Right ventricle myocardium superior (tissue), 1 donor: Measurements from ENCODE around the gene GPR132. TPM values are rescaled to one million over a fixed set of nuclear protein-coding genes. Genes with fewer than 3 reads are reported as not detected.
"Not testable (repeated sequence)": the region's sequence is repeated elsewhere in the genome, so short reads cannot be mapped to it uniquely, and the experiment has no call there.

Source experiments
- ATAC-seq: fragments of 200-7000 bp; cut with Tn5 transposase; one replicate; pipeline ENCODE4 v1.9.1; 2020; ENCODE audit warnings: mild to moderate bottlenecking; ENCODE audit not compliant: poor library complexity
- DNase-seq: peaks from one replicate; pipeline ENCODE4 v3.0.0-alpha.2; 2020
- intact Hi-C: fragments of 100-400 bp; cut with DNase I; formaldehyde crosslinking; loops from one replicate; pipeline ENCODE4 v1.11.2; 2022
- total RNA-seq: library from RNA; stranded (reverse); fragmentation: NEBNext Ultra II Directional; extraction: Animal tissue kit (Norgen Biotek cat#: 25700); gene quantifications from one replicate; pipeline ENCODE4 v1.2.1, GENCODE V29; 2021
- donor health status: DM: no; HTN: yes; CAD: no; lungs with severe emphysema.

GPR132 gene
- total RNA-seq, 1 donor from 2014 or later, result 1.3 TPM

DNA sequence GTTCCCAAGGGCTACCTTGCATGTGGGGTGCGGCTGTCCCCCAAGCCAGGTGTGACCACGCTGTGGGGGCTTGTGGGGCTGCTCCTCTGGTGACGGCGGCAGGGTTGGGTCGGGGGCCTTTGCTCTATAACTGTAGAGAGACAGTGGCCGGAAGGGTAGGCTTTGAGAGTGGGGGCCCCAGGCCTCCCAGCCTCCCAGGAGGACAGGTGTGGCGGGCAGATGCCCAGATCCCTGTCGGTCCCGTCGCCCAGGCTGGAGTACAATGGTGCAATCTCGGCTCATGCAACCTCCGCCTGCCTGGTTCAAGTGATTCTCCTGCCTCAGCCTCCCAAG is 2.7 kb upstream of the GPR132 start:
- ATAC-seq, result no peak
- intact Hi-C loops, result no loop called here
- peak; percentile 25 for DNase-seq

DNA sequence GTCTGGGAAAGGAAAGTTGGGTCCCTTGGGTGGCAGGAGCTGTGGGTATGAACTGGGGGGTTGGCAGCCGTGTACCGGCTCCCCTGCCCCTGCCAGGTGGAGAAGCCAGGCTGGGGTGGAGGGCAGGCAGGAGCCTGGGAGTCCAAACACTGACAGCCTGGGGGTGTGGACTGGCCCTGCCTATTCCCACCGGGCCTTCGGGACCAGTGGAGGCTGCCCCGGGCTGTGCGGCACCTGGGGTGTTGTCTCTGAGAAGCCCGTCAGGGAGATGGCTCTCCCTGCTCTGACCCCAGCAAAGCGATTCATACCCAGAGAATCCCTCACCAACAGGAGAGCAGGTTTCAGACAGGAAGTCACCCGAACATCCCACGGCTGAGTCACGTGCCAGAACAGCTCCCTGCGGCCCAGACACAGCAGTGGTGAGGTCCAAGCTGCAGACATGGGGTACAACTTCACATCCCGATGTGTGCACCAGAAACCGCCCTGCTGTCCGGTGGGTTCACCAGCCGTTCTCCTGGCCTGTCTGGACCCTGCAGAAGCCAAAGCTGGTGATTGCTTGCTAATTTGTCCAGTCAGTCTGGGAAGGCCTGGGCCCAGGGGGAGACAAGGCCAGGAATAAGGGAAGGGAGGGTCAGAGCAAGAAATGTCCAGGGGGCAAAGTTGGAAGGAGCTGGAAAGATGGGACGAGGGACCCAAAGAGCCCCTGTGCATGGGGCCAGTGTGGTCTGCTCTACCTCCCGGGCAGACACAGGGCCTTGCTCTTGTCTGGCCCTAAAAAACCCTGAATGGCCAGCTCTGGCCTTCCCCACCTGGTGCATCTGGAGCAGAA is 2.1 kb upstream of the GPR132 start:
- intact Hi-C loops, result no loop called here
- DNase-seq (peak; percentile 42), ATAC-seq (no peak)

DNA sequence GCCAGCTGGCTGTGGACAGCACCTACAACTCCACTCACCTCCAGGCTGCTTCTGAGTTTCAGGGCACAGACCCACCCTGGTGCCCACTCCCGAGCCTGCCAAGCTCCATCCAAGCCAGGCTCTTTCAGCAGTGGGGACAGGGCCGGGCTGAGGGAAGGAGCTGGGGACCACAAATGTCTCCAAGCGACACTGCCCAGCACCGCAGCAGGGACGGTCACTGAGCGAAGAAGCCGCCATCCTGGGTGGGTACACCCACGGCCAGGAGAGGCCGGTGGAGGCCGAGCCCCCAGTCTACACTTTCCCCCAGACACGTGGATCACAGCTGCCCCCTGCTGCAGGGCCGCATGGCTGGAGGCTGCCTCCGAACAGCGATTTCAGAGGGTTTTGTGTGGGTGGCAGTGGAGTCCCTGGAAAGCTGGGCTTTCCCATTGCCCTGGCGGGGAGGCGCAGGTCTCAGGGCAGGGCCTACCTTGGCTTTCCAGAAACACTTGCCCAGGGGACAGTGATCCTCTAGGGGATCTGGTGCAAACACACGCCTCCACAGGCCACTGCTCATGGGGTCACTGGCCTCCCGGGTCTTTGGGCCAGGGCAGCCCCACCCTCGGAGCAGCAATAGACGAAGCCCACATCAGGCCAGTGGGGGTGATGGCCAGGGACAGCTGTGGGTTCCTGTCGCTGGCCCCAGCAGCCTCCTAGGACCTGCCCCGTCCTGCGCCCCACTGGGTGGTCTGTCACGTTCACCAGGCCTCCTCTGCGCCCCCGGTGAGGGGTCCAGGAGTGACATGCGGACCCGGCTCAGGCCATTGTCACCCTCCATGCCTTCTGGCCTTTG is 1.2 kb upstream of the GPR132 start:
- DNase-seq (peak; percentile 22), ATAC-seq (no peak)
- intact Hi-C loops, result no loop called here

DNA sequence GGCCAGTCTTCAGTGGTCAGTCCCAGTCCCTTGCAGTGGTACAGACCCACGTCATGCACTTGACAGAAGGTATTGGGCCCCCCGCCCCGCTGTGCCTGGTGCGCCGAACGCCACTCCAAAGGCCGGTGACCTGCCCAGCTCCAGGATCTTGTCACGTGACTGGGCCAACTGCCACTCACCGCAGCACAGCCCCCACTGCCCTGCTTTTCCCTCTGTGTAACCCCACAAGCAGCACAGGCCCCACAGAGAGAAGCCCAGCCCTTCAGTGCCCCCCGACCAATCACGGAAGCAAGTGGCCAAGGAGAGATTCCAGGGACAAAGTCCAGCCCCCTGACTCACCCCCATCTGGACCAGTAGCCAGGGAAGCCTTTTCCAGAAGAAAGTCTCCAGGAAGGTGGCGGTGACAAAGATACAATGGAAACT is 498 bp downstream of the GPR132 start:
- ATAC-seq, result peak; percentile 24
- intact Hi-C loops, result no loop called here

DNA sequence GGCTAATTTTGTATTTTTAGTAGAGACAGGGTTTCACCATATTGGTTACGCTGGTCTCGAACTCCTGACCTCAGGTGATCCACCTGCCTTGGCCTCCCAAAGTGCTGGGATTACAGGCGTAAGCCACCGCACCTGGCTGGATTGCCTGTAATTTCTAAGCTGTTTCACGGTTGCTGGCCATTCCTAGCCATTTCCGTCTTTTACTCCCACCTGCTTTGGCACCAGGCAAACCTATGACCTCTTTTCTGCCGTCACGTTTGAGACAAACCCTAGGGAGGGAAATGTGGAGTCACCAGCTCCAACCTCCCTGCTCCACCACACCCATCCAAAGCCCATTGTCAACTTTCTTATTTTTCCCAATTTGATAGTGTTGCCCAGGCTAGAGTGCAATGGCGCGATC is 1.2 kb downstream of the GPR132 start:
- no peak for DNase-seq
- intact Hi-C loops, result no loop called here
- ATAC-seq, result no peak

More for the DNA sequence above, 498 bp downstream of the GPR132 start:
- peak; percentile 64 for DNase-seq

- DNase-seq, intact Hi-C loops, ATAC-seq: not testable (repeated sequence)
Observed at GRCh38 chr14:105063506-105063905, 1.7 kb downstream of the GPR132 start.

DNA sequence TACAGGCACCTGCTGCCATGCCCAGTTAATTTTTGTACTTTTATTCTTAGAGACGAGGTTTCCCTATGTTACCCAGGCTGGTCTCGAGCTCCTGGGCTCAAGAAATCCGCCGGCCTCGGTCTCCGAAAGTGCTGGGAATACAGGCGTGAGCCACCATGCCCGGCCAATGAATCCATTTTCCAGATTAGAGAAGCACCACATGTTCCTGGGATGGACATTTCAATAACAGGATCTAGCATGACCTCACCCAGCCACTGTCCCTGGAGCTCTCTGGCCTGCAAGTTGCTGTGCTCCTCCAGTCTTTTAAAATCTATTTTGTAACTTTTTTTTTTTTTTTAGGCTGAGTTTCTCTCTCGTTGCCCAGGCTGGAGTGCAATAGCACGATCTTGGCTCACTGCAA is 2.2 kb downstream of the GPR132 start:
- DNase-seq (no peak), ATAC-seq (no peak)
- intact Hi-C loops, result no loop called here

DNA sequence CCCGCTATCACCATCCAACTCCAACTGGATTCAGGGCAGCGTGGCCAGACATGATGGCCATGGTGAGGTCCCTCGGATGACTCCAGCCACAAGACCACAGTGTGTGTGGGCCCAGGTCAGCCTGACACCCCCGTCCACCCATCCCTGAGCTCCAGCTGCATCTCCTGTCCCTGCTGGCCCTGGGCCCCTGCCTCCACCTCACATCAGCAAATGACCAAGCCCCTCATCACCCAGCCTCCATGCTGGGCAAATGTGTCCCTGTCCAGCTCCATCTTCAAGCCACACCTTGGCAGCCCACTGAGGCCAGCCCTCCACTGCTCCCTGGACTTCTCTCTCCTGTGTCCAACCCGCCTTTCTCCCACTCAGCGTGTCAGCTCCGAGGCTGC is 3.2 kb downstream of the GPR132 start:
- ATAC-seq (no peak), DNase-seq (no peak)
- intact Hi-C loops, result no loop called here

DNA sequence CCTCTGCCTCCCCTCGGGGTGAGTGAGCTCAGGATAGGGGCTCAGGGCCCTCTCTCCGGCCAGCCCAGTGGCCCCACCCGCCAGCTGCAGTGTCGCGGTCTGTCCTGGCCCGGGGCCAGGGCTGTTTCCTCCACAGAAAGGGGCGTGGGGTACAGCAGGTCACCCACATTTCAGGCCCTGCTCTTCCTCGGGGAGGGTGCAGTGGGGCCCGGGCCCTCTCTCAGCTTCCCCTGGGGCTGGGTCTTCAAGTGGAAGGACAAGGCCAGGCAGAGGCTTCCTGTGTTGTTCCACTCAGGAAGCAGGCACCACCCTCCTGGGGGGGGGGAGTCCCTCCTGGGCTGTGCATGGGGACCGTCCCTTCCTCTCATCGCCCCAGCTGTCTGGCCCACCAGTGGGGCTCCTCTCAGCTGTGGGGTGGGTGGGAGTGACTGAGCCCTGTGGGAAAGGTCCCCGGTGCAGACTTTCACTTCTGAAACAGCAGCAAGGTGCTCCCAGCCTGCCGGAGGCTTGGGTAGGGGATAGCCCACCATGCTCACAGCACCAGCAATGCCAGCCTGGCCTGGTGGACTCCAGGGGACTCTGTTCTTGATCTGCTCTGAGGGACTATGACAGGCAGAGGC is 3.7 kb downstream of the GPR132 start:
- peak; percentile 47 for ATAC-seq
- intact Hi-C loops, result no loop called here
- peak; percentile 85 for DNase-seq

DNA sequence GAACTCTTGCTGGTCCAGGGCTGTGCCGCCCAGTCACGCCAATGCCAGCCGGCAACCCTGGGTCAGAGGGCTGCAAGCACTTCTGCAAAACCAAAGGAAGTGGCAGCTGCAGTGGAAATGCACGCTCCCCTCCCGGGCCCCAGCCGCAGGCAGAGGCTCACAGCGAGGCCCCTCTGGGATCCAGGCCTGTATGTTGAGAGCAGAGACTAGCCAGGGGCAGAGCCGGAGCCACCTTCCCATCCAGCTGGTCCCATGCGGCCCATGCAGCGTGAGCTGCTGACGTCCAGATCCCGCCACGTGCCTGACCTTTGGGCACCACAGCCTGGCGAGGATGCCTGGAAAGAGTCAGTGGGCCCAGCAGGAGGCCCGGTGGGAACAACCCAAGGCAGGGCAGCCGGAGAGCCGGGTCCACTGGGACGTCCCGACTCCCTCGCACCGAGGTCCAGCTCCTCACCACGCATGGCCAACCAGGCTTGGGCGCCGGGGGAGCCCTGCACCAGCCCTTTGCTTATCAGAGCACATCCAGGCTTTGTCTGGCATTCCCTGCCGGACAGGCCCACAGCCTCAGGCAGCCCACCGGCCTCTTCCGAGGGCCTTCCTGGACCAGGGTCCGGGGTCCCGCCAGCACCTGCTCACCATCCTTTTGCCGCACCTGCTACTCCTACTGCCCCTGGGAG is 4.3 kb downstream of the GPR132 start:
- intact Hi-C loops, result no loop called here
- DNase-seq (peak; percentile 76), ATAC-seq (peak; percentile 47)

- intact Hi-C loops, result no loop called here
- DNase-seq (peak; percentile 34), ATAC-seq (no peak)
Observed at GRCh38 chr14:105059925-105060565, 5.2 kb downstream of the GPR132 start.

GRCh38 chr14:105059035-105059924 is 6.0 kb downstream of the GPR132 start:
- DNase-seq, result peak; percentile 58
- intact Hi-C loops, result no loop called here
- no peak for ATAC-seq

DNA sequence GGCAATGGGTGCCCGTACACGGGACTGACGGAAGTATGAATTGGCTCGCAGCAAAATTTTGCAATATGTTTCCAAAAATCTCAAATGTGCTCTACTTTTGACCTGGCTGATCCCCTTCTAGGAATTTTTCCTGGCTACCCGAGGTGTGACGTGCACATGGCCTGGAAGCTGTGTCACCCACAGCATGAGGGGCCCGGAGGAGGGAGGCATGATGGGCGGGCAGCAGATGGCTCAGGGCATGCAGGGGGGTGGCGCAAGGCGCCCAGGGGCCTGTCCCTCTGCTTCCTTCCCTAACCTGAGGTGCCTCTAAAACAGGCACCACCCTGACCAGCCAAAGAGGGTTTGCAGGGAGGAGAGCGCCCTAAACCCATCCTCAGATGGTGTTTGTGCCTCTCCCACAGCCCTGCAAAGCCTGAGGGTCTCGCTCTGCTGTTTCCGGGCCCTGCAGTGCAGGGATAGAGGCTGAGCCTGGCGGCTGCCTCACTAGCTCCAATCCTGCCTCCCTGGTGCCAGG is 6.7 kb downstream of the GPR132 start:
- ATAC-seq (no peak), DNase-seq (peak; percentile 38)
- intact Hi-C loops, result no loop called here

- intact Hi-C loops, result no loop called here
Observed at GRCh38 chr14:105056303-105056831, 8.9 kb downstream of the GPR132 start.

GRCh38 chr14:105055736-105056302 is 9.4 kb downstream of the GPR132 start:
- DNase-seq (peak; percentile 33), ATAC-seq (no peak)
- intact Hi-C loops, result no loop called here

More at GRCh38 chr14:105056303-105056831, 8.9 kb downstream of the GPR132 start:
- ATAC-seq (no peak), DNase-seq (peak; percentile 24)

DNA sequence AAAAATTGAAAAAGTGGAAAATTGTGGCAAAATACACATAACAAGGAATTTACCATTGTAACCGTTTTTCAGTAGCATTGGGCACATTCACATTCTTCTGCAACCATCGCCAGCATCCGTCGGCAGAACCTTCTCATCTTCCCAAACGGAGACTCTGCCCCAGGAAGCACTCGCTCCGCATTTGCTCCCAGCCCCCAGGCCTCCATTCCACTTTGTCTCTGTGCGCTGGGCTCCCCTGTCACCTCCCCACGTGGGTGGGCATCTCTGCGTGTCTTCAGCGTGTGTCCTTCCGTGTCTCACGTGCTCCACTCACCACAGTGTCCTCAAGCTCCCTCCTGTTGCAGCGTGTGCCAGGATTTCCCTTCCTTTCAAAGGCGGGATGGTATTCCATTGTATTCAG is 9.9 kb downstream of the GPR132 start:
- intact Hi-C loops, result no loop called here
- DNase-seq, result no peak
- no peak for ATAC-seq

DNA sequence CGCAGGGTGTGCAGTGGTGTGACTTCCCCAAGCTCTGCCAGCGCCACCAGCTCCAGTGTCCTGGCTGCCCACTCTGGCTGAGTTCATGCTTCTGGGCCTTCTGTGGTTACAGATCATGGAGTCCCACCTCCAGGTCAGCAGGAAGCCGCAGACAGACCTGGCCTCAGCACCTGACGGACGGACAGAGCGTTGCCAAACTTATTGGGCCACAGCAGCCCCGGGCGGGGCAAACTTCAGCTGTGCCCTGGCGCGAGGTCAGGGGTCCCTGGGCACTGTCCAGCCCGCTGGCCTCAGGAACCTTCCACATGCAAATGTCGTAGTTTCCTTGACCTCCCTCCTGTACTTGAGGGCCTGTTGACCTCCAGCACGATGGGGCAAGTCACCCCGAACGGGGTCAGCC is 11.2 kb downstream of the GPR132 start:
- no peak for ATAC-seq
- peak; percentile 27 for DNase-seq
- intact Hi-C loops, result no loop called here
